Endothelial cell of umbilical vein (primary cell): ENCODE measurements around the gene PPM1F. TPM values are rescaled to one million over a fixed set of nuclear protein-coding genes. Genes with fewer than 3 reads are reported as not detected.

ENCODE experiments used
- BruUV-seq: library from RNA; stranded (reverse); fragments of 400-500 nt; replicated peaks from 2 replicates; lab custom pipeline; 2021; lab: Mats Ljungman, UMichigan
- CTCF ChIA-PET: fragments of 300-600, 350-600 bp; sonication (Branson Sonifier 250); formaldehyde crosslinking; loops from one replicate; lab custom pipeline; 2021; ENCODE audit warnings: antibody characterized with exemption, inconsistent platforms; lab: Charles Lee
- POLR2A ChIA-PET: fragments of 300-600, 350-600 bp; sonication (Branson Sonifier 250); formaldehyde crosslinking; loops from one replicate; lab custom pipeline; 2021; ENCODE audit warnings: antibody characterized with exemption, inconsistent platforms; lab: Charles Lee
- DNase-seq: peaks from one replicate; pipeline ENCODE4 v3.0.0-alpha.2; 2011; ENCODE audit warnings: low read depth, low spot score
- FAIRE-seq: peaks from 2 replicates; lab custom pipeline; 2011; peaks lifted over from hg19 to GRCh38; lab: Jason Lieb, UNC
- H2AFZ ChIP-seq: 2 replicates; pipeline ENCODE4 v1.6.0; 2012; ENCODE audit warnings: low read depth, low read length, control low read depth, inconsistent platforms
- H3K27ac ChIP-seq: 2 replicates; pipeline ENCODE4 v1.5.1; 2011; ENCODE audit warnings: low read depth, mild to moderate bottlenecking, control low read depth, low read length, moderate library complexity; ENCODE audit not compliant: insufficient read depth
- H3K27me3 ChIP-seq, 2 experiments: 2 replicates each; pipeline versions ENCODE4 v1.6.0 to v1.6.1; 2011; ENCODE audit warnings: low read length in 2 of 2, mixed read lengths in 1 of 2; ENCODE audit not compliant: control insufficient read depth in 2 of 2, insufficient read depth in 2 of 2
- H3K36me3 ChIP-seq, 2 experiments: 2 replicates in 1 of 2; 3 replicates in 1 of 2; pipeline ENCODE4 v1.5.1; 2011; ENCODE audit warnings: low read length in 2 of 2, mild to moderate bottlenecking in 1 of 2, moderate library complexity in 1 of 2; ENCODE audit not compliant: control insufficient read depth in 2 of 2, insufficient read depth in 2 of 2; ENCODE audit errors: extremely low read depth in 1 of 2
- H3K4me1 ChIP-seq: 3 replicates; pipeline ENCODE4 v1.5.1; 2011; ENCODE audit warnings: mild to moderate bottlenecking, low read length; ENCODE audit not compliant: control insufficient read depth, insufficient read depth; ENCODE audit errors: extremely low read depth
- H3K4me2 ChIP-seq: 2 replicates; pipeline ENCODE4 v1.6.1; 2011; ENCODE audit warnings: low read length, control low read depth, mixed read lengths; ENCODE audit not compliant: insufficient read depth
- H3K4me3 ChIP-seq, 3 experiments: fragments of 200-600 bp in 1 of 3; sonication (generic), shearing (Covaris generic) in 1 of 3; replicated peaks in 1 of 3; 2 replicates each; pipeline ENCODE4 v1.5.1; 2011 to 2016; ENCODE audit warnings: control low read depth in 3 of 3, low read length in 3 of 3, mild to moderate bottlenecking in 2 of 3, inconsistent platforms in 1 of 3, low read depth in 1 of 3, moderate library complexity in 1 of 3; ENCODE audit not compliant: insufficient read depth in 1 of 3
- H3K79me2 ChIP-seq: 2 replicates; pipeline ENCODE4 v1.6.0; 2012; ENCODE audit warnings: low read length, inconsistent platforms; ENCODE audit not compliant: control insufficient read depth, insufficient read depth
- H3K9ac ChIP-seq: replicated peaks from 2 replicates; pipeline ENCODE3; 2011; ENCODE audit warnings: low read length, control low read depth; ENCODE audit not compliant: insufficient read depth; ENCODE audit errors: extremely low read depth
- H3K9me1 ChIP-seq: replicated peaks from 3 replicates; pipeline ENCODE4 v1.6.0; 2011; ENCODE audit warnings: mild to moderate bottlenecking, low read length; ENCODE audit not compliant: control insufficient read depth, insufficient read depth; ENCODE audit errors: extremely low read depth
- H3K9me3 ChIP-seq: replicated peaks from 2 replicates; pipeline ENCODE4 v1.5.1; 2012; ENCODE audit warnings: low read length, inconsistent platforms; ENCODE audit not compliant: control insufficient read depth, insufficient read depth
- H4K20me1 ChIP-seq: replicated peaks from 2 replicates; pipeline ENCODE3; 2011; ENCODE audit warnings: mild to moderate bottlenecking, low read length; ENCODE audit not compliant: control insufficient read depth, insufficient read depth; ENCODE audit errors: extremely low read depth
- EZH2 ChIP-seq: IDR thresholded peaks from 2 replicates; pipeline ENCODE4 v1.6.1; 2012; ENCODE audit warnings: borderline replicate concordance, low read depth, mild to moderate bottlenecking, moderate library complexity, low read length, inconsistent platforms; ENCODE audit not compliant: severe bottlenecking
- GATA2 ChIP-seq: IDR thresholded peaks from 2 replicates; pipeline ENCODE4 v1.7.0; 2011; ENCODE audit warnings: low read depth, mild to moderate bottlenecking, moderate library complexity, mixed read lengths, low read length; ENCODE audit not compliant: insufficient read length, insufficient read depth
- JUN ChIP-seq: IDR thresholded peaks from 2 replicates; pipeline ENCODE4 v1.6.1; 2011; ENCODE audit warnings: borderline replicate concordance, low read depth; ENCODE audit not compliant: insufficient read length, insufficient read depth
- MYC ChIP-seq: IDR thresholded peaks from one replicate; pipeline ENCODE4 v1.6.1; 2011; ENCODE audit warnings: mild to moderate bottlenecking, low read depth, low read length
- dilution Hi-C: fragments of 300-500 bp; cut with MboI; formaldehyde crosslinking; loops from one replicate; pipeline ENCODE4 v1.15.0; 2019; ENCODE audit warnings: low sequenced_read_pairs; ENCODE audit not compliant: extremely low pct_ligation_motif_present
- intact Hi-C: fragments of 100-400 bp; cut with micrococcal nuclease; formaldehyde crosslinking; loops from one replicate; pipeline ENCODE4 v1.10.0; 2022
- polyA plus RNA-seq, 4 experiments: library from polyadenylated mRNA; depleted of rRNA in 3 of 4; stranded (reverse) in 3 of 4; unstranded in 1 of 4; fragments of >200 nt; gene quantifications; 2 replicates each; pipeline versions ENCODE4 v1.2.1 to v1.2.3, GENCODE V29; 2011 to 2012; ENCODE audit warnings: missing spikeins in 1 of 4
- total RNA-seq: library from RNA; stranded (reverse); gene quantifications from 2 replicates; pipeline ENCODE4 v1.2.3, GENCODE V29; 2021
- TF ChIP-seq, protein P1 (sequence below), 2 donors: IDR thresholded peaks; 1 replicate in 1 of 2; 2 replicates in 1 of 2; pipeline ENCODE4 v1.5.1; 2011; ENCODE audit warnings: low read length in 2 of 2, mild to moderate bottlenecking in 2 of 2, moderate library complexity in 2 of 2, control low read depth in 1 of 2, inconsistent platforms in 1 of 2, low read depth in 1 of 2; ENCODE audit not compliant: insufficient read depth in 1 of 2; ENCODE audit errors: extremely low read depth in 1 of 2

Gene PPM1F
- total and polyA plus RNA-seq, 2 donors (not counting 3 experiments of a cell fraction or from before 2014, with no cell fraction given) = 107 to 178 TPM

DNA sequence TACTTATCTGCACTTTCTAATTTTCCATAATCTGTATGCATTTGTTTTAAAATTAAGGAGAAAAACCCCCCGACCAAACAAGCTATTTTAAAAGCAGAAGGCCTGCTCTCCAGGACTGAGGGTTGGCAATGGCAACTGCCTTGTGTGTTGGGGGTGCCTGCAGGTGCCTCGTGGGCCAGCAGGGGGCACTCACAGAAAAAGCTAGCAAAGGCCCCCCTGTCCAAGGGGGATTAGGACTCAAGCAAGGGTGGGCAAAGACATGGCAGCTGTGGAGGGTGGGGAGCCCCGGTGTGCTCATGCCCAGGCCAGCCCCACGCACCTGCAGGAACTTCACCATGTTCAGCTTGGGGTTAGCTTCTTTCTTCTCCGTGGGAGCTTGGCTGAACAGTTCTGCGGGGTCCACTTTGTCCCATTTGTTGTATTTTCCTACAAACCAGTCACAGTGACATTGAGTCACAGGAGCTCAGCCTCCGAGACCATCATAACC lies 19.7 kb upstream of the PPM1F start:
- BruUV-seq = no TSS peak
- Histone ChIP-seq H3K27me3 (no peaks in the 10 kb centered on the region), H3K9ac (no peak overlapping the region), H3K36me3 (peaks cover 26 to 41% of the 10 kb centered on the region in 2 experiments), H3K4me1 (no peaks in the 10 kb centered on the region), H3K27ac (no peak overlapping the region), H3K79me2 (peaks cover 6% of the 10 kb centered on the region), H3K4me3 (no peak overlapping the region), H2AFZ (no peak overlapping the region), H3K9me3 (no peaks in the 10 kb centered on the region), H3K4me2 (no peak overlapping the region), H4K20me1 (no peaks in the 10 kb centered on the region), H3K9me1 (no peaks in the 10 kb centered on the region)
- CTCF ChIA-PET = interaction anchor here (0.7 to 3.4 kb wide), 25 partner anchors 9 to 343 kb away, joined by 3 to 26 read pairs (median 4); partner anchors contain the start of genes PPM1F and TOP3B
- peak; percentile 82 for FAIRE-seq
- dilution Hi-C loops = no loop called here
- intact Hi-C loops = no loop called here
- TF ChIP-seq MYC (no peak), GATA2 (no peak), EZH2 (no peak), JUN (no peak)
- TF ChIP-seq, protein P1, sequence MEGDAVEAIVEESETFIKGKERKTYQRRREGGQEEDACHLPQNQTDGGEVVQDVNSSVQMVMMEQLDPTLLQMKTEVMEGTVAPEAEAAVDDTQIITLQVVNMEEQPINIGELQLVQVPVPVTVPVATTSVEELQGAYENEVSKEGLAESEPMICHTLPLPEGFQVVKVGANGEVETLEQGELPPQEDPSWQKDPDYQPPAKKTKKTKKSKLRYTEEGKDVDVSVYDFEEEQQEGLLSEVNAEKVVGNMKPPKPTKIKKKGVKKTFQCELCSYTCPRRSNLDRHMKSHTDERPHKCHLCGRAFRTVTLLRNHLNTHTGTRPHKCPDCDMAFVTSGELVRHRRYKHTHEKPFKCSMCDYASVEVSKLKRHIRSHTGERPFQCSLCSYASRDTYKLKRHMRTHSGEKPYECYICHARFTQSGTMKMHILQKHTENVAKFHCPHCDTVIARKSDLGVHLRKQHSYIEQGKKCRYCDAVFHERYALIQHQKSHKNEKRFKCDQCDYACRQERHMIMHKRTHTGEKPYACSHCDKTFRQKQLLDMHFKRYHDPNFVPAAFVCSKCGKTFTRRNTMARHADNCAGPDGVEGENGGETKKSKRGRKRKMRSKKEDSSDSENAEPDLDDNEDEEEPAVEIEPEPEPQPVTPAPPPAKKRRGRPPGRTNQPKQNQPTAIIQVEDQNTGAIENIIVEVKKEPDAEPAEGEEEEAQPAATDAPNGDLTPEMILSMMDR (IDR thresholded peaks at IDR 0.05; ENCODE audit: extremely low read depth in 1 of 2, insufficient read depth in 1 of 2, low read depth in 1 of 2, low read length in 2 of 2) = peak; percentile 87 to 93
- peak; percentile 40 for DNase-seq
- POLR2A ChIA-PET = interaction anchor here (1.2 kb wide), 1 partner anchor 536 kb away, joined by 4 read pairs; the partner anchor contains the start of gene ZNF280B
